Endothelial cell of umbilical vein (primary cell): ENCODE measurements around the gene DYNC1LI1. TPM values are rescaled to one million over a fixed set of nuclear protein-coding genes. Genes with fewer than 3 reads are reported as not detected.

Source experiments
- BruUV-seq: library from RNA; stranded (reverse); fragments of 400-500 nt; replicated peaks from 2 replicates; lab custom pipeline; 2021; lab: Mats Ljungman, UMichigan
- CTCF ChIA-PET: fragments of 300-600, 350-600 bp; sonication (Branson Sonifier 250); formaldehyde crosslinking; loops from one replicate; lab custom pipeline; 2021; ENCODE audit warnings: antibody characterized with exemption, inconsistent platforms; lab: Charles Lee
- POLR2A ChIA-PET: fragments of 300-600, 350-600 bp; sonication (Branson Sonifier 250); formaldehyde crosslinking; loops from one replicate; lab custom pipeline; 2021; ENCODE audit warnings: antibody characterized with exemption, inconsistent platforms; lab: Charles Lee
- DNase-seq: peaks from one replicate; pipeline ENCODE4 v3.0.0-alpha.2; 2011; ENCODE audit warnings: low read depth, low spot score
- FAIRE-seq: peaks from 2 replicates; lab custom pipeline; 2011; peaks lifted over from hg19 to GRCh38; lab: Jason Lieb, UNC
- H2AFZ ChIP-seq: 2 replicates; pipeline ENCODE4 v1.6.0; 2012; ENCODE audit warnings: low read depth, low read length, control low read depth, inconsistent platforms
- H3K27ac ChIP-seq: 2 replicates; pipeline ENCODE4 v1.5.1; 2011; ENCODE audit warnings: low read depth, mild to moderate bottlenecking, control low read depth, low read length, moderate library complexity; ENCODE audit not compliant: insufficient read depth
- H3K27me3 ChIP-seq, 2 experiments: 2 replicates each; pipeline versions ENCODE4 v1.6.0 to v1.6.1; 2011; ENCODE audit warnings: low read length in 2 of 2, mixed read lengths in 1 of 2; ENCODE audit not compliant: control insufficient read depth in 2 of 2, insufficient read depth in 2 of 2
- H3K36me3 ChIP-seq, 2 experiments: 2 replicates in 1 of 2; 3 replicates in 1 of 2; pipeline ENCODE4 v1.5.1; 2011; ENCODE audit warnings: low read length in 2 of 2, mild to moderate bottlenecking in 1 of 2, moderate library complexity in 1 of 2; ENCODE audit not compliant: control insufficient read depth in 2 of 2, insufficient read depth in 2 of 2; ENCODE audit errors: extremely low read depth in 1 of 2
- H3K4me1 ChIP-seq: 3 replicates; pipeline ENCODE4 v1.5.1; 2011; ENCODE audit warnings: mild to moderate bottlenecking, low read length; ENCODE audit not compliant: control insufficient read depth, insufficient read depth; ENCODE audit errors: extremely low read depth
- H3K4me2 ChIP-seq: 2 replicates; pipeline ENCODE4 v1.6.1; 2011; ENCODE audit warnings: low read length, control low read depth, mixed read lengths; ENCODE audit not compliant: insufficient read depth
- H3K4me3 ChIP-seq, 3 experiments: fragments of 200-600 bp in 1 of 3; sonication (generic), shearing (Covaris generic) in 1 of 3; replicated peaks in 1 of 3; 2 replicates each; pipeline ENCODE4 v1.5.1; 2011 to 2016; ENCODE audit warnings: control low read depth in 3 of 3, low read length in 3 of 3, mild to moderate bottlenecking in 2 of 3, inconsistent platforms in 1 of 3, low read depth in 1 of 3, moderate library complexity in 1 of 3; ENCODE audit not compliant: insufficient read depth in 1 of 3
- H3K79me2 ChIP-seq: 2 replicates; pipeline ENCODE4 v1.6.0; 2012; ENCODE audit warnings: low read length, inconsistent platforms; ENCODE audit not compliant: control insufficient read depth, insufficient read depth
- H3K9ac ChIP-seq: replicated peaks from 2 replicates; pipeline ENCODE3; 2011; ENCODE audit warnings: low read length, control low read depth; ENCODE audit not compliant: insufficient read depth; ENCODE audit errors: extremely low read depth
- H3K9me1 ChIP-seq: replicated peaks from 3 replicates; pipeline ENCODE4 v1.6.0; 2011; ENCODE audit warnings: mild to moderate bottlenecking, low read length; ENCODE audit not compliant: control insufficient read depth, insufficient read depth; ENCODE audit errors: extremely low read depth
- H3K9me3 ChIP-seq: replicated peaks from 2 replicates; pipeline ENCODE4 v1.5.1; 2012; ENCODE audit warnings: low read length, inconsistent platforms; ENCODE audit not compliant: control insufficient read depth, insufficient read depth
- H4K20me1 ChIP-seq: replicated peaks from 2 replicates; pipeline ENCODE3; 2011; ENCODE audit warnings: mild to moderate bottlenecking, low read length; ENCODE audit not compliant: control insufficient read depth, insufficient read depth; ENCODE audit errors: extremely low read depth
- CTCF ChIP-seq, 2 donors: IDR thresholded peaks; 1 replicate in 1 of 2; 2 replicates in 1 of 2; pipeline ENCODE4 v1.5.1; 2011; ENCODE audit warnings: low read length in 2 of 2, mild to moderate bottlenecking in 2 of 2, moderate library complexity in 2 of 2, control low read depth in 1 of 2, inconsistent platforms in 1 of 2, low read depth in 1 of 2; ENCODE audit not compliant: insufficient read depth in 1 of 2; ENCODE audit errors: extremely low read depth in 1 of 2
- EZH2 ChIP-seq: IDR thresholded peaks from 2 replicates; pipeline ENCODE4 v1.6.1; 2012; ENCODE audit warnings: borderline replicate concordance, low read depth, mild to moderate bottlenecking, moderate library complexity, low read length, inconsistent platforms; ENCODE audit not compliant: severe bottlenecking
- FOS ChIP-seq: IDR thresholded peaks from 2 replicates; pipeline ENCODE4 v1.6.1; 2011; ENCODE audit warnings: mild to moderate bottlenecking, low read length, moderate library complexity, borderline replicate concordance; ENCODE audit not compliant: insufficient read depth
- GATA2 ChIP-seq: IDR thresholded peaks from 2 replicates; pipeline ENCODE4 v1.7.0; 2011; ENCODE audit warnings: low read depth, mild to moderate bottlenecking, moderate library complexity, mixed read lengths, low read length; ENCODE audit not compliant: insufficient read length, insufficient read depth
- JUN ChIP-seq: IDR thresholded peaks from 2 replicates; pipeline ENCODE4 v1.6.1; 2011; ENCODE audit warnings: borderline replicate concordance, low read depth; ENCODE audit not compliant: insufficient read length, insufficient read depth
- MAX ChIP-seq: IDR thresholded peaks from 2 replicates; pipeline ENCODE4 v1.6.1; 2011; ENCODE audit not compliant: insufficient read depth, insufficient read length
- MYC ChIP-seq: IDR thresholded peaks from one replicate; pipeline ENCODE4 v1.6.1; 2011; ENCODE audit warnings: mild to moderate bottlenecking, low read depth, low read length
- POLR2A ChIP-seq: IDR thresholded peaks from 2 replicates; pipeline ENCODE4 v1.6.1; 2012; ENCODE audit warnings: low read depth, mild to moderate bottlenecking, control low read depth, low read length
- POLR2AphosphoS5 ChIP-seq: IDR thresholded peaks from 2 replicates; pipeline ENCODE4 v1.6.1; 2012; ENCODE audit warnings: low read depth, mild to moderate bottlenecking, control low read depth, low read length, moderate library complexity; ENCODE audit not compliant: insufficient read depth
- dilution Hi-C: fragments of 300-500 bp; cut with MboI; formaldehyde crosslinking; loops from one replicate; pipeline ENCODE4 v1.15.0; 2019; ENCODE audit warnings: low sequenced_read_pairs; ENCODE audit not compliant: extremely low pct_ligation_motif_present
- intact Hi-C: fragments of 100-400 bp; cut with micrococcal nuclease; formaldehyde crosslinking; loops from one replicate; pipeline ENCODE4 v1.10.0; 2022
- polyA plus RNA-seq, 4 experiments: library from polyadenylated mRNA; depleted of rRNA in 3 of 4; stranded (reverse) in 3 of 4; unstranded in 1 of 4; fragments of >200 nt; gene quantifications; 2 replicates each; pipeline versions ENCODE4 v1.2.1 to v1.2.3, GENCODE V29; 2011 to 2012; ENCODE audit warnings: missing spikeins in 1 of 4
- total RNA-seq: library from RNA; stranded (reverse); gene quantifications from 2 replicates; pipeline ENCODE4 v1.2.3, GENCODE V29; 2021

DYNC1LI1 gene
- total and polyA plus RNA-seq, 2 donors (not counting 3 experiments of a cell fraction or from before 2014, with no cell fraction given) = 14.9 to 47.6 TPM

- H2AFZ ChIP-seq = no peak overlapping the region
- intact Hi-C loops = no loop called here
- ChIA-PET POLR2A (no interaction called here), CTCF (no interaction called here)
- no peak overlapping the region for H3K4me3 ChIP-seq
- peaks cover 7 to 31% of the 10 kb centered on the region in 2 experiments for H3K27me3 ChIP-seq
- no TSS peak for BruUV-seq
- H3K27ac ChIP-seq = no peak overlapping the region
- no peaks in the 10 kb centered on the region for H4K20me1 ChIP-seq
- no peaks in the 10 kb centered on the region for H3K36me3 ChIP-seq
- H3K4me2 ChIP-seq = no peak overlapping the region
- H3K4me1 ChIP-seq = no peaks in the 10 kb centered on the region
- DNase-seq = no peak
- FAIRE-seq = no peak
- H3K9me3 ChIP-seq = no peaks in the 10 kb centered on the region
- dilution Hi-C loops = no loop called here
- H3K9me1 ChIP-seq = no peaks in the 10 kb centered on the region
- no peak overlapping the region for H3K9ac ChIP-seq
- no peaks in the 10 kb centered on the region for H3K79me2 ChIP-seq
- no peak for TF ChIP-seq MAX
- no peak for TF ChIP-seq CTCF (IDR thresholded peaks at IDR 0.05; ENCODE audit: extremely low read depth in 1 of 2, insufficient read depth in 1 of 2, low read depth in 1 of 2, low read length in 2 of 2)
- TF ChIP-seq MYC = no peak
- no peak for TF ChIP-seq FOS
These were observed 27.0 kb upstream of the DYNC1LI1 start for GRCh38 chr3:32597656-32598055.

GRCh38 chr3:32596909-32597369 is 26.3 kb upstream of the DYNC1LI1 start:
- no peaks in the 10 kb centered on the region for H3K36me3 ChIP-seq
- BruUV-seq = no TSS peak
- no peaks in the 10 kb centered on the region for H3K9me3 ChIP-seq
- intact Hi-C loops = no loop called here
- CTCF ChIA-PET = interaction anchor here (1.4 kb wide), 1 partner anchor 11 kb away, joined by 3 read pairs; no protein-coding TSS in a partner anchor
- no peaks in the 10 kb centered on the region for H4K20me1 ChIP-seq
- DNase-seq (no peak), FAIRE-seq (no peak)
- H3K4me2 ChIP-seq = no peak overlapping the region
- H2AFZ ChIP-seq = no peak overlapping the region
- TF ChIP-seq EZH2 = no peak
- no peak for TF ChIP-seq GATA2
- TF ChIP-seq MYC = no peak
- TF ChIP-seq FOS = no peak
- no peak for TF ChIP-seq POLR2AphosphoS5
- TF ChIP-seq CTCF (IDR thresholded peaks at IDR 0.05; ENCODE audit: extremely low read depth in 1 of 2, insufficient read depth in 1 of 2, low read depth in 1 of 2, low read length in 2 of 2) = no peak
- no peak for TF ChIP-seq MAX
- no peak for TF ChIP-seq POLR2A
- no peak for TF ChIP-seq JUN
- no peak overlapping the region for H3K9ac ChIP-seq
- no peaks in the 10 kb centered on the region for H3K4me1 ChIP-seq
- H3K4me3 ChIP-seq = no peak overlapping the region
- dilution Hi-C loops = no loop called here
- H3K9me1 ChIP-seq = no peaks in the 10 kb centered on the region
- POLR2A ChIA-PET = no interaction called here
- no peaks in the 10 kb centered on the region for H3K79me2 ChIP-seq
- H3K27me3 ChIP-seq = peaks cover 5 to 28% of the 10 kb centered on the region in 2 experiments
- H3K27ac ChIP-seq = no peak overlapping the region
